ENCODE measurements around the gene ANGPTL7.
"Not testable (repeated sequence)": the region's sequence is repeated elsewhere in the genome, so short reads cannot be mapped to it uniquely, and the experiment has no call there.

Gene ANGPTL7

GRCh38 chr1:11157394-11157793 lies 31.8 kb upstream of the ANGPTL7 start:
- Mint-ChIP-seq H3K9me3 (no peaks in the 10 kb centered on the region), H3K4me3 (no peak overlapping the region), H3K36me3 (peaks cover 65% of the 10 kb centered on the region), H3K4me1 (peaks cover 8% of the 10 kb centered on the region), H3K27ac (peak overlapping the region; percentile 60)
- ATAC-seq (no peak), DNase-seq (ENCODE audit: low spot score in 2 of 2) (no peak)

- ATAC-seq (peak; percentile 13), DNase-seq (ENCODE audit: low spot score in 2 of 2) (no peak)
Observed at GRCh38 chr1:11157867-11158266, 31.3 kb upstream of the ANGPTL7 start.

GRCh38 chr1:11158291-11158690 lies 30.9 kb upstream of the ANGPTL7 start:
- no peak overlapping the region for H3K4me3 Mint-ChIP-seq
- no peaks in the 10 kb centered on the region for H3K9me3 Mint-ChIP-seq
- H3K36me3 Mint-ChIP-seq, result peaks cover 63% of the 10 kb centered on the region
- DNase-seq (ENCODE audit: low spot score in 2 of 2), result no peak
- peaks cover 8% of the 10 kb centered on the region for H3K4me1 Mint-ChIP-seq
- peak overlapping the region; percentile 60 for H3K27ac Mint-ChIP-seq
- ATAC-seq, result no peak

More at GRCh38 chr1:11157867-11158266, 31.3 kb upstream of the ANGPTL7 start:
- no peak overlapping the region for H3K4me3 Mint-ChIP-seq
- peaks cover 63% of the 10 kb centered on the region for H3K36me3 Mint-ChIP-seq
- peaks cover 8% of the 10 kb centered on the region for H3K4me1 Mint-ChIP-seq
- no peaks in the 10 kb centered on the region for H3K9me3 Mint-ChIP-seq
- H3K27ac Mint-ChIP-seq, result peak overlapping the region; percentile 60

- peaks cover 63% of the 10 kb centered on the region for H3K36me3 Mint-ChIP-seq
- peaks cover 8% of the 10 kb centered on the region for H3K4me1 Mint-ChIP-seq
- H3K27ac Mint-ChIP-seq, result peak overlapping the region; percentile 60
- no peaks in the 10 kb centered on the region for H3K9me3 Mint-ChIP-seq
- no peak for DNase-seq (ENCODE audit: low spot score in 2 of 2)
- no peak overlapping the region for H3K4me3 Mint-ChIP-seq
- ATAC-seq, result no peak
Observed at GRCh38 chr1:11158720-11159321, 30.3 kb upstream of the ANGPTL7 start.

- H3K36me3 Mint-ChIP-seq, result peaks cover 45% of the 10 kb centered on the region
- peak overlapping the region; percentile 23 for H3K27ac Mint-ChIP-seq
- DNase-seq (ENCODE audit: low spot score in 2 of 2); H3K4me1 Mint-ChIP-seq; H3K4me3 Mint-ChIP-seq; ATAC-seq; H3K9me3 Mint-ChIP-seq: not testable (repeated sequence)
Observed at GRCh38 chr1:11162752-11163151, 26.4 kb upstream of the ANGPTL7 start.

GRCh38 chr1:11166744-11167143 lies 22.4 kb upstream of the ANGPTL7 start:
- H3K36me3 Mint-ChIP-seq, result peaks cover 36% of the 10 kb centered on the region
- not testable (repeated sequence) for DNase-seq (ENCODE audit: low spot score in 2 of 2); ATAC-seq; H3K4me3 Mint-ChIP-seq; H3K9me3 Mint-ChIP-seq; H3K4me1 Mint-ChIP-seq; H3K27ac Mint-ChIP-seq

- H3K4me3 Mint-ChIP-seq, result no peak overlapping the region
- DNase-seq (ENCODE audit: low spot score in 2 of 2) (no peak), ATAC-seq (no peak)
- peaks cover 26% of the 10 kb centered on the region for H3K36me3 Mint-ChIP-seq
- no peaks in the 10 kb centered on the region for H3K9me3 Mint-ChIP-seq
- no peaks in the 10 kb centered on the region for H3K4me1 Mint-ChIP-seq
- H3K27ac Mint-ChIP-seq, result peak overlapping the region; percentile 74
Observed at GRCh38 chr1:11168731-11169130, 20.4 kb upstream of the ANGPTL7 start.

GRCh38 chr1:11169202-11169601 lies 20.0 kb upstream of the ANGPTL7 start:
- Mint-ChIP-seq H3K4me1 (no peaks in the 10 kb centered on the region), H3K9me3 (no peaks in the 10 kb centered on the region), H3K36me3 (peaks cover 22% of the 10 kb centered on the region), H3K4me3 (no peak overlapping the region), H3K27ac (no peak overlapping the region)
- DNase-seq (ENCODE audit: low spot score in 2 of 2) (no peak), ATAC-seq (no peak)

GRCh38 chr1:11170102-11170501 lies 19.1 kb upstream of the ANGPTL7 start:
- H3K9me3 Mint-ChIP-seq, result no peaks in the 10 kb centered on the region
- ATAC-seq, result no peak
- H3K36me3 Mint-ChIP-seq, result peaks cover 13% of the 10 kb centered on the region
- DNase-seq (ENCODE audit: low spot score in 2 of 2), result no peak
- H3K4me3 Mint-ChIP-seq, result no peak overlapping the region
- no peak overlapping the region for H3K27ac Mint-ChIP-seq
- H3K4me1 Mint-ChIP-seq, result no peaks in the 10 kb centered on the region

GRCh38 chr1:11174261-11174942 lies 14.8 kb upstream of the ANGPTL7 start:
- ATAC-seq, result no peak
- no peak for DNase-seq (ENCODE audit: low spot score in 2 of 2)
- no peaks in the 10 kb centered on the region for H3K4me1 Mint-ChIP-seq
- no peak overlapping the region for H3K4me3 Mint-ChIP-seq
- no peaks in the 10 kb centered on the region for H3K9me3 Mint-ChIP-seq
- H3K27ac Mint-ChIP-seq, result no peak overlapping the region
- peaks cover 8% of the 10 kb centered on the region for H3K36me3 Mint-ChIP-seq

- Mint-ChIP-seq H3K9me3 (no peaks in the 10 kb centered on the region), H3K4me1 (no peaks in the 10 kb centered on the region), H3K36me3 (peaks cover 14% of the 10 kb centered on the region), H3K27ac (no peak overlapping the region), H3K4me3 (no peak overlapping the region)
- DNase-seq (ENCODE audit: low spot score in 2 of 2), result no peak
- no peak for ATAC-seq
Observed at GRCh38 chr1:11175461-11175860, 13.7 kb upstream of the ANGPTL7 start.

GRCh38 chr1:11176081-11176706 lies 13.0 kb upstream of the ANGPTL7 start:
- H3K4me3 Mint-ChIP-seq, result no peak overlapping the region
- no peaks in the 10 kb centered on the region for H3K4me1 Mint-ChIP-seq
- peaks cover 21% of the 10 kb centered on the region for H3K36me3 Mint-ChIP-seq
- no peak for ATAC-seq
- no peaks in the 10 kb centered on the region for H3K9me3 Mint-ChIP-seq
- peak overlapping the region; percentile 14 for H3K27ac Mint-ChIP-seq
- DNase-seq (ENCODE audit: low spot score in 2 of 2), result no peak

- H3K4me3 Mint-ChIP-seq, result no peak overlapping the region
- peaks cover 27% of the 10 kb centered on the region for H3K36me3 Mint-ChIP-seq
- H3K27ac Mint-ChIP-seq, result peak overlapping the region; percentile 24
- H3K9me3 Mint-ChIP-seq, result no peaks in the 10 kb centered on the region
- no peak for ATAC-seq
- no peak for DNase-seq (ENCODE audit: low spot score in 2 of 2)
- no peaks in the 10 kb centered on the region for H3K4me1 Mint-ChIP-seq
Observed at GRCh38 chr1:11178021-11179015, 10.8 kb upstream of the ANGPTL7 start.

GRCh38 chr1:11179125-11179524 lies 10.0 kb upstream of the ANGPTL7 start:
- Mint-ChIP-seq H3K4me3 (no peak overlapping the region), H3K36me3 (peaks cover 29% of the 10 kb centered on the region), H3K27ac (peak overlapping the region; percentile 24), H3K9me3 (no peaks in the 10 kb centered on the region), H3K4me1 (no peaks in the 10 kb centered on the region)
- ATAC-seq (no peak), DNase-seq (ENCODE audit: low spot score in 2 of 2) (no peak)

GRCh38 chr1:11179749-11180148 lies 9.4 kb upstream of the ANGPTL7 start:
- not testable (repeated sequence) for H3K4me3 Mint-ChIP-seq; ATAC-seq; H3K9me3 Mint-ChIP-seq; H3K27ac Mint-ChIP-seq; DNase-seq (ENCODE audit: low spot score in 2 of 2); H3K4me1 Mint-ChIP-seq
- peaks cover 35% of the 10 kb centered on the region for H3K36me3 Mint-ChIP-seq

Data from stimulated activated effector memory CD8-positive, alpha-beta T cell treated with anti-CD3 and anti-CD28 coated beads, Interleukin-12 subunit alpha, Interleukin-12 subunit beta, amount 100 ng/mL, for 72 hours (primary cell).